ENCODE results near the gene BHLHE40. TPM values are rescaled to one million over a fixed set of nuclear protein-coding genes. Genes with fewer than 3 reads are reported as not detected.
A peak's percentile ranks its signal among the peaks of the same experiment; 100 is the strongest.

The BHLHE40 gene
- total RNA-seq, 1 donor from 2014 or later, result 13.6 TPM

DNA sequence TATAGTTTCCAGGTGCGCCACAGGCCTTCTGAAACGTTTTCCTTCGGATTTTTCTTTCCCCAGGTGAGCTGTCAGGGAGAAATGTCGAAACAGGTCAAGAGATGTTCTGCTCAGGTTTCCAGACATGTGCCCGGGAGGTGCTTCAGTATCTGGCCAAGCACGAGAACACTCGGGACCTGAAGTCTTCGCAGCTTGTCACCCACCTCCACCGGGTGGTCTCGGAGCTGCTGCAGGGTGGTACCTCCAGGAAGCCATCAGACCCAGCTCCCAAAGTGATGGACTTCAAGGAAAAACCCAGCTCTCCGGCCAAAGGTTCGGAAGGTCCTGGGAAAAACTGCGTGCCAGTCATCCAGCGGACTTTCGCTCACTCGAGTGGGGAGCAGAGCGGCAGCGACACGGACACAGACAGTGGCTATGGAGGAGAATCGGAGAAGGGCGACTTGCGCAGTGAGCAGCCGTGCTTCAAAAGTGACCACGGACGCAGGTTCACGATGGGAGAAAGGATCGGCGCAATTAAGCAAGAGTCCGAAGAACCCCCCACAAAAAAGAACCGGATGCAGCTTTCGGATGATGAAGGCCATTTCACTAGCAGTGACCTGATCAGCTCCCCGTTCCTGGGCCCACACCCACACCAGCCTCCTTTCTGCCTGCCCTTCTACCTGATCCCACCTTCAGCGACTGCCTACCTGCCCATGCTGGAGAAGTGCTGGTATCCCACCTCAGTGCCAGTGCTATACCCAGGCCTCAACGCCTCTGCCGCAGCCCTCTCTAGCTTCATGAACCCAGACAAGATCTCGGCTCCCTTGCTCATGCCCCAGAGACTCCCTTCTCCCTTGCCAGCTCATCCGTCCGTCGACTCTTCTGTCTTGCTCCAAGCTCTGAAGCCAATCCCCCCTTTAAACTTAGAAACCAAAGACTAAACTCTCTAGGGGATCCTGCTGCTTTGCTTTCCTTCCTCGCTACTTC is 3.8 kb downstream of the BHLHE40 start:
- DNase-seq (ENCODE audit: extremely low spot score, unreplicated experiment), result no peak
- no peak for TF ChIP-seq CTCF (conservative IDR thresholded peaks at IDR 0.05)
- Mint-ChIP-seq H3K36me3 (peaks cover 12% of the 10 kb centered on the region), H3K4me3 (peak overlapping the region; percentile 78), H3K27ac (peak overlapping the region; percentile 17), H3K9me3 (no peaks in the 10 kb centered on the region), H3K27me3 (peaks cover 40% of the 10 kb centered on the region), H3K4me1 (ENCODE audit: unreplicated experiment) (peaks cover 42% of the 10 kb centered on the region)

GRCh38 chr3:4983739-4984510 is 4.7 kb downstream of the BHLHE40 start:
- Mint-ChIP-seq H3K36me3 (peaks cover 12% of the 10 kb centered on the region), H3K27me3 (peaks cover 40% of the 10 kb centered on the region), H3K4me1 (ENCODE audit: unreplicated experiment) (peaks cover 42% of the 10 kb centered on the region), H3K4me3 (peak overlapping the region; percentile 78), H3K27ac (peak overlapping the region; percentile 17), H3K9me3 (no peaks in the 10 kb centered on the region)
- DNase-seq (ENCODE audit: extremely low spot score, unreplicated experiment), result no peak
- TF ChIP-seq CTCF (conservative IDR thresholded peaks at IDR 0.05), result no peak

GRCh38 chr3:4984511-4984864 is 5.3 kb downstream of the BHLHE40 start:
- no peak for TF ChIP-seq CTCF (conservative IDR thresholded peaks at IDR 0.05)
- Mint-ChIP-seq H3K9me3 (no peaks in the 10 kb centered on the region), H3K27me3 (peaks cover 40% of the 10 kb centered on the region), H3K27ac (peak overlapping the region; percentile 17), H3K4me1 (ENCODE audit: unreplicated experiment) (peaks cover 42% of the 10 kb centered on the region), H3K4me3 (peak overlapping the region; percentile 78), H3K36me3 (peaks cover 12% of the 10 kb centered on the region)
- DNase-seq (ENCODE audit: extremely low spot score, unreplicated experiment), result no peak

GRCh38 chr3:4985330-4986174 is 6.3 kb downstream of the BHLHE40 start:
- H3K9me3 Mint-ChIP-seq, result no peaks in the 10 kb centered on the region
- H3K27ac Mint-ChIP-seq, result peak overlapping the region; percentile 38
- peaks cover 30% of the 10 kb centered on the region for H3K27me3 Mint-ChIP-seq
- peak overlapping the region; percentile 69 for H3K4me3 Mint-ChIP-seq
- DNase-seq (ENCODE audit: extremely low spot score, unreplicated experiment), result no peak
- peaks cover 12% of the 10 kb centered on the region for H3K36me3 Mint-ChIP-seq
- peaks cover 37% of the 10 kb centered on the region for H3K4me1 Mint-ChIP-seq (ENCODE audit: unreplicated experiment)
- no peak for TF ChIP-seq CTCF (conservative IDR thresholded peaks at IDR 0.05)

- no peak for DNase-seq (ENCODE audit: extremely low spot score, unreplicated experiment)
- Mint-ChIP-seq H3K9me3 (no peaks in the 10 kb centered on the region), H3K36me3 (peaks cover 12% of the 10 kb centered on the region), H3K4me1 (ENCODE audit: unreplicated experiment) (peaks cover 37% of the 10 kb centered on the region), H3K27ac (peak overlapping the region; percentile 38), H3K4me3 (peak overlapping the region; percentile 69), H3K27me3 (peaks cover 26% of the 10 kb centered on the region)
- no peak for TF ChIP-seq CTCF (conservative IDR thresholded peaks at IDR 0.05)
Observed at GRCh38 chr3:4986175-4986781, 7.0 kb downstream of the BHLHE40 start.
